ENCODE results near the gene PITPNM3. TPM values are rescaled to one million over a fixed set of nuclear protein-coding genes. Genes with fewer than 3 reads are reported as not detected.
"Not testable (repeated sequence)": the region's sequence is repeated elsewhere in the genome, so short reads cannot be mapped to it uniquely, and the experiment has no call there.

PITPNM3 gene
- total and polyA plus RNA-seq, 2 of the 8 experiments (the other 6 are each of a cell fraction or from before 2014, with no cell fraction given), result 1.7 to 3.1 TPM

GRCh38 chr17:6482796-6483195 is 73.6 kb downstream of the PITPNM3 start:
- 88% methylated on average over 10 of the region's 10 CpGs; no CpG with 5 or more reads in 1 of the 2 experiments for WGBS, 2 experiments (ENCODE audit: extremely low coverage in 1 of 2, insufficient coverage in 1 of 2, insufficient read length in 1 of 2, insufficient replicate concordance in 2 of 2, low coverage in 1 of 2, low lambda C conversion rate in 2 of 2, missing lambda C conversion rate in 1 of 2)
- not testable (repeated sequence) for H4K91ac ChIP-seq (replicated peaks; ENCODE audit: insufficient read length, low read length); H3K14ac ChIP-seq (ENCODE audit: insufficient read length); H3K4ac ChIP-seq (replicated peaks; ENCODE audit: insufficient read length, low read depth, low read length); H3K18ac ChIP-seq (ENCODE audit: extremely low read depth, low read length); H3K23ac ChIP-seq (ENCODE audit: insufficient read length); H2AFZ ChIP-seq (ENCODE audit: low read length); H2BK5ac ChIP-seq (ENCODE audit: low read depth, low read length); H3K56ac ChIP-seq (replicated peaks; ENCODE audit: insufficient read length, low read depth, low read length); H3K4me3 ChIP-seq (ENCODE audit: extremely low read depth in 1 of 4, insufficient read depth in 2 of 4, low read depth in 3 of 4, low read length in 4 of 4); H4K8ac ChIP-seq (ENCODE audit: extremely low read depth, insufficient read depth, low read length); H3K27me3 ChIP-seq (replicated peaks in 1 of 4; ENCODE audit: control insufficient read depth in 3 of 4, extremely low read depth in 1 of 4, insufficient read depth in 3 of 4, low read length in 3 of 4); H2AK5ac ChIP-seq (ENCODE audit: low read depth, low read length); H3K79me2 ChIP-seq (ENCODE audit: control insufficient read depth in 1 of 2, insufficient read depth in 2 of 2, low read length in 2 of 2); H3K9me3 ChIP-seq (ENCODE audit: insufficient read depth in 2 of 2, low read depth in 1 of 2, low read length in 1 of 2); H3K4me2 ChIP-seq (ENCODE audit: insufficient read depth in 1 of 2, low read depth in 2 of 2, low read length in 2 of 2); H2BK15ac ChIP-seq (ENCODE audit: low read length); DNase-seq (ENCODE audit: low read depth in 1 of 2, low spot score in 2 of 2); H4K5ac ChIP-seq (ENCODE audit: insufficient read length, low read depth, low read length); H3K36me3 ChIP-seq (ENCODE audit: control insufficient read depth in 2 of 4, insufficient read depth in 4 of 4, low read length in 3 of 4); H2BK20ac ChIP-seq (ENCODE audit: low read length); H2BK120ac ChIP-seq (replicated peaks; ENCODE audit: low read depth, low read length); H3K23me2 ChIP-seq (ENCODE audit: low read depth, low read length); H3K27ac ChIP-seq (ENCODE audit: low read depth, low read length); FAIRE-seq; H3K79me1 ChIP-seq (ENCODE audit: low read depth, low read length); H4K20me1 ChIP-seq (replicated peaks in 1 of 2; ENCODE audit: control insufficient read depth in 1 of 2, insufficient read depth in 2 of 2, low read length in 2 of 2); H2BK12ac ChIP-seq (ENCODE audit: low read depth, low read length); H3K9ac ChIP-seq (replicated peaks in 1 of 4; ENCODE audit: extremely low read depth in 1 of 4, low read depth in 3 of 4, low read length in 3 of 4)
- ChIA-PET POLR2A (ENCODE audit: partially characterized antibody) (interaction anchor here (0.7 to 0.9 kb wide), 2 partner anchors 8 to 45 kb away, joined by 3 to 4 read pairs; no protein-coding TSS in a partner anchor), CTCF (ENCODE audit: partially characterized antibody) (interaction anchor here (0.6 to 3.4 kb wide), 6 partner anchors 10 to 101 kb away, joined by 3 to 28 read pairs (median 4); partner anchors contain the start of gene PIMREG)
- peaks cover 0 to 17% (median 11%) of the 10 kb centered on the region in 4 experiments; a peak in 6 of 7 replicates for H3K4me1 ChIP-seq (replicated peaks in 1 of 4; ENCODE audit: control insufficient read depth in 3 of 4, insufficient read depth in 4 of 4, low read length in 3 of 4)
